ENCODE measurements around the gene ISLR. TPM values are rescaled to one million over a fixed set of nuclear protein-coding genes. Genes with fewer than 3 reads are reported as not detected.
A peak's percentile ranks its signal among the peaks of the same experiment; 100 is the strongest.

Gene ISLR
- total RNA-seq, 1 experiment from 2014 or later: not detected

DNA sequence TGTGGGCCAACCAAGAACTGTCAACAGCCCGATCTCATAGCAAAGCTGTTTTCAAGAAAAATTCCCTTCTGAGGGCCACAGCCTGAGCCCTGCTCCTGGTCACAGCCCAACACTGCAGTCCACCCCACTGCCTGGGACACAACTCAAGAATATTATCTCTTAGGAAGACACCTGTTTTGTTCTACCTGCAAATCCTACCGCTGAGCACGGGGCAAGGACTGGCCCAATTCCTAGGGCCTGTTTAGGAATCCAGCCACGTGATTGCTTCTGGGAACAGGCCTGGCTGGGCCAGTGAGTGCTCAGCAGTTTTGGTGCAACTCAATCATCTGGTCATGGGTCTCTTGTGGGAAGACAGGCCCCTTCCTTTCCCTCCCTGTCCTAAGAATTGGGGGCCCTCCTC lies 34.9 kb upstream of the ISLR start:
- POLR2A ChIA-PET (ENCODE audit: unreplicated experiment): no interaction called here
- Histone ChIP-seq H4K20me1 (ENCODE audit: insufficient read depth) (no peaks in the 10 kb centered on the region), H3K4me3 (no peak overlapping the region), H3K79me2 (ENCODE audit: low read depth) (no peaks in the 10 kb centered on the region), H2AFZ (no peak overlapping the region), H3K4me2 (no peak overlapping the region), H3K4me1 (replicated peaks; ENCODE audit: insufficient read depth) (peaks cover 21% of the 10 kb centered on the region), H3K36me3 (ENCODE audit: low read depth) (no peaks in the 10 kb centered on the region), H3K9me2 (ENCODE audit: insufficient read depth) (no peaks in the 10 kb centered on the region), H3K27me3 (ENCODE audit: insufficient read depth, low read depth) (no peaks in the 10 kb centered on the region), H3K27ac (no peak overlapping the region), H3K9me3 (ENCODE audit: insufficient read depth, low read depth) (no peaks in the 10 kb centered on the region), H3F3A (ENCODE audit: insufficient read depth, low read depth) (peaks cover 7% of the 10 kb centered on the region; the same call in 1 of the 2 replicates)
- intact Hi-C loops (cut with micrococcal nuclease; ENCODE audit: unreplicated experiment): no loop called here
- TF ChIP-seq, protein P1, sequence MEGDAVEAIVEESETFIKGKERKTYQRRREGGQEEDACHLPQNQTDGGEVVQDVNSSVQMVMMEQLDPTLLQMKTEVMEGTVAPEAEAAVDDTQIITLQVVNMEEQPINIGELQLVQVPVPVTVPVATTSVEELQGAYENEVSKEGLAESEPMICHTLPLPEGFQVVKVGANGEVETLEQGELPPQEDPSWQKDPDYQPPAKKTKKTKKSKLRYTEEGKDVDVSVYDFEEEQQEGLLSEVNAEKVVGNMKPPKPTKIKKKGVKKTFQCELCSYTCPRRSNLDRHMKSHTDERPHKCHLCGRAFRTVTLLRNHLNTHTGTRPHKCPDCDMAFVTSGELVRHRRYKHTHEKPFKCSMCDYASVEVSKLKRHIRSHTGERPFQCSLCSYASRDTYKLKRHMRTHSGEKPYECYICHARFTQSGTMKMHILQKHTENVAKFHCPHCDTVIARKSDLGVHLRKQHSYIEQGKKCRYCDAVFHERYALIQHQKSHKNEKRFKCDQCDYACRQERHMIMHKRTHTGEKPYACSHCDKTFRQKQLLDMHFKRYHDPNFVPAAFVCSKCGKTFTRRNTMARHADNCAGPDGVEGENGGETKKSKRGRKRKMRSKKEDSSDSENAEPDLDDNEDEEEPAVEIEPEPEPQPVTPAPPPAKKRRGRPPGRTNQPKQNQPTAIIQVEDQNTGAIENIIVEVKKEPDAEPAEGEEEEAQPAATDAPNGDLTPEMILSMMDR (conservative IDR thresholded peaks at IDR 0.05): no peak
- no peak for TF ChIP-seq EZH2 (IDR thresholded peaks at IDR 0.05; ENCODE audit: low read depth)
- DNase-seq: no peak
- no TSS peak for BruUV-seq (replicated peaks)
- CTCF ChIA-PET: no interaction called here

DNA sequence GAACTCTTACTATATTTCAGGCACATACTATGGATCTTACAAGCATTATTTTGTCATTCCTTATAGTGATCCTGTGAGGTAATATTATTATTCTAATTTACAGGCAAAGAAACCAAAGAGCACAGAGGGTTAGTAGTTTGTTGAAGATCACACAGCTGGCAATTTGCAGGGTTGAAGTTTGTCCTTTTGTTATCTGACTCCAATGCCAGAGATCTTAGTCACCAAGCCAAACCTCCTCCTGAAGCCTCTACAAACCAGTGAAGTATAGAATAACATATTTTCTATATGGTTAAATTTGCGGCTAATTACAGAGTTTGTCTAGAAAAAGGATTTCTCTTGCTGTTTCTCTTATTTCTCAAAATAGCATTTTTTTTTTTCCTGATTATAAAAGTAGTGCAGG lies 31.9 kb upstream of the ISLR start:
- H3K9me2 ChIP-seq (ENCODE audit: insufficient read depth): no peaks in the 10 kb centered on the region
- DNase-seq: no peak
- CTCF ChIA-PET: no interaction called here
- TF ChIP-seq, protein P1 (conservative IDR thresholded peaks at IDR 0.05): no peak
- TF ChIP-seq EZH2 (IDR thresholded peaks at IDR 0.05; ENCODE audit: low read depth): no peak
- intact Hi-C loops (cut with micrococcal nuclease; ENCODE audit: unreplicated experiment): no loop called here
- no peaks in the 10 kb centered on the region; the same call in 1 of the 2 replicates for H3F3A ChIP-seq (ENCODE audit: insufficient read depth, low read depth)
- H4K20me1 ChIP-seq (ENCODE audit: insufficient read depth): no peaks in the 10 kb centered on the region
- POLR2A ChIA-PET (ENCODE audit: unreplicated experiment): no interaction called here
- H3K4me1 ChIP-seq (replicated peaks; ENCODE audit: insufficient read depth): peaks cover 22% of the 10 kb centered on the region
- BruUV-seq (replicated peaks): no TSS peak
- H3K4me3 ChIP-seq: no peak overlapping the region
- no peak overlapping the region for H3K4me2 ChIP-seq
- no peaks in the 10 kb centered on the region for H3K9me3 ChIP-seq (ENCODE audit: insufficient read depth, low read depth)
- H3K27ac ChIP-seq: no peak overlapping the region
- no peaks in the 10 kb centered on the region for H3K27me3 ChIP-seq (ENCODE audit: insufficient read depth, low read depth)
- no peak overlapping the region for H2AFZ ChIP-seq
- no peaks in the 10 kb centered on the region for H3K36me3 ChIP-seq (ENCODE audit: low read depth)
- no peaks in the 10 kb centered on the region for H3K79me2 ChIP-seq (ENCODE audit: low read depth)

DNA sequence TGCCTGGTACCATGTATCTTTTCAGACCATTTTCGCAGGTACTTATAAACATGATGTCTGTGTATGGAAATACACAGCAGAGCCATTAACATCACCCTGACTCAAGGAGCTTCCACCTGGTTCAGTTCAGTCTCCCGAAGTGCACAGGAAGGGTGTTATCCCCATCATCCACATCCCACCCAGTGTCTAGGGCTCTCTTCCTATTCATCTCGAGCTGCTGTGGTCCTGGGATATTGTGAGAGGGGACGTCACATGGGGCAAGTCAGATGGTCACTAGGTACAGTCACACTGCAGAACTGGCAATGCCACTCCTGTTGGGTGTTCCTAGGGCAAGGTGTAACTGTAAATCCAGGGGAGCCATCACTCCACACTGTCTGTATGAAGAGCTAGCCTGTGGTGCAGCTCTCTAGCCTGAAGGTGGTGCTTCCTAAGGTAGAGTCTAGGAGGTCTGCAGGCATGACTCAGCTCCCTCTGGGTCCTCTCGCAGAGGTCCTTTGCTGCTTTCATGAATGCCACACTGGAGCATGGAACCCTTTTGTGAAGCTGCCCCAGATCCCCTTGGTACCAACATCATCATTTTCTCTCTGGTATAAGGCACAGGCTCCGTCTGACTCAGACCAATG lies 29.2 kb upstream of the ISLR start:
- H3K4me3 ChIP-seq: no peak overlapping the region
- H3K4me2 ChIP-seq: no peak overlapping the region
- H3K27ac ChIP-seq: no peak overlapping the region
- no peaks in the 10 kb centered on the region for H3K36me3 ChIP-seq (ENCODE audit: low read depth)
- H4K20me1 ChIP-seq (ENCODE audit: insufficient read depth): no peaks in the 10 kb centered on the region
- no peaks in the 10 kb centered on the region for H3K9me3 ChIP-seq (ENCODE audit: insufficient read depth, low read depth)
- TF ChIP-seq, protein P1 (conservative IDR thresholded peaks at IDR 0.05): peak; percentile 25; the same call in 1 of the 2 replicates
- no peak for TF ChIP-seq EZH2 (IDR thresholded peaks at IDR 0.05; ENCODE audit: low read depth)
- H3K9me2 ChIP-seq (ENCODE audit: insufficient read depth): no peaks in the 10 kb centered on the region
- DNase-seq: no peak
- CTCF ChIA-PET: interaction anchor here (0.6 to 1.5 kb wide), 2 partner anchors 91 to 163 kb away, joined by 4 to 9 read pairs; no protein-coding TSS in a partner anchor
- 0 out of 2 replicates have a peak overlapping the region, but pooled peaks have one; percentile 50 for H2AFZ ChIP-seq
- H3K79me2 ChIP-seq (ENCODE audit: low read depth): no peaks in the 10 kb centered on the region
- no peaks in the 10 kb centered on the region for H3K27me3 ChIP-seq (ENCODE audit: insufficient read depth, low read depth)
- no TSS peak for BruUV-seq (replicated peaks)
- POLR2A ChIA-PET (ENCODE audit: unreplicated experiment): interaction anchor here (0.6 kb wide), 2 partner anchors 120 to 180 kb away, joined by 3 to 6 read pairs; no protein-coding TSS in a partner anchor
- no peaks in the 10 kb centered on the region; the same call in 1 of the 2 replicates for H3F3A ChIP-seq (ENCODE audit: insufficient read depth, low read depth)
- intact Hi-C loops (cut with micrococcal nuclease; ENCODE audit: unreplicated experiment): no loop called here
- H3K4me1 ChIP-seq (replicated peaks; ENCODE audit: insufficient read depth): peaks cover 14% of the 10 kb centered on the region

Measured in PC-9 (cell line).